Smooth muscle cell (in vitro differentiated cells): Measurements from ENCODE around the gene AUNIP. TPM values are rescaled to one million over a fixed set of nuclear protein-coding genes. Genes with fewer than 3 reads are reported as not detected.

ENCODE experiments used
- DNase-seq: peaks from one replicate; lab custom pipeline; 2025; ENCODE audit not compliant: unreplicated experiment; lab: John Stamatoyannopoulos, UW
- H2AFZ ChIP-seq: fragments of 200-600 bp; sonication (generic); 2 replicates; pipeline ENCODE4 v1.6.0; 2016; ENCODE audit warnings: antibody characterized with exemption, low read depth, mild to moderate bottlenecking
- H3F3A ChIP-seq: fragments of 200-600 bp; sonication (generic); 2 replicates; pipeline ENCODE4 v1.6.0; 2017; ENCODE audit warnings: antibody characterized with exemption, low read depth
- H3K27ac ChIP-seq: fragments of 200-600 bp; sonication (generic); 2 replicates; pipeline ENCODE4 v1.5.1; 2016; ENCODE audit warnings: low read depth, mild to moderate bottlenecking
- H3K27me3 ChIP-seq: fragments of 200-600 bp; sonication (generic); 2 replicates; pipeline ENCODE4 v1.6.1; 2016; ENCODE audit warnings: low read depth, mild to moderate bottlenecking
- H3K36me3 ChIP-seq: fragments of 200-600 bp; sonication (generic); 2 replicates; pipeline ENCODE4 v1.5.1; 2016; ENCODE audit warnings: low read depth
- H3K4me1 ChIP-seq: fragments of 200-600 bp; sonication (generic); 2 replicates; pipeline ENCODE4 v1.5.1; 2016; ENCODE audit warnings: low read depth
- H3K4me2 ChIP-seq: fragments of 200-600 bp; sonication (generic); 2 replicates; pipeline ENCODE4 v1.6.0; 2016; ENCODE audit warnings: mild to moderate bottlenecking
- H3K4me3 ChIP-seq: fragments of 200-600 bp; sonication (generic); 2 replicates; pipeline ENCODE4 v1.5.1; 2016; ENCODE audit warnings: mild to moderate bottlenecking
- H3K79me2 ChIP-seq: fragments of 200-600 bp; sonication (generic); 2 replicates; pipeline ENCODE4 v1.6.0; 2016; ENCODE audit warnings: low read depth, mild to moderate bottlenecking
- H3K9ac ChIP-seq: fragments of 200-600 bp; sonication (generic); 2 replicates; pipeline ENCODE4 v1.6.0; 2016; ENCODE audit warnings: low read depth
- H3K9me3 ChIP-seq: fragments of 200-600 bp; sonication (generic); replicated peaks from 2 replicates; pipeline ENCODE4 v1.5.1; 2016; ENCODE audit warnings: low read depth
- H4K20me1 ChIP-seq: fragments of 200-600 bp; sonication (generic); 2 replicates; pipeline ENCODE4 v1.6.0; 2016; ENCODE audit warnings: low read depth
- CTCF ChIP-seq: fragments of 200-600 bp; sonication (generic); IDR thresholded peaks from 2 replicates; pipeline ENCODE4 v1.5.1; 2017; ENCODE audit warnings: borderline replicate concordance, mild to moderate bottlenecking, antibody characterized with exemption; ENCODE audit not compliant: insufficient read depth, poor library complexity, severe bottlenecking
- WGBS: methylation state at CpG from one replicate; pipeline ENCODE4 v1.1.7; 2016; ENCODE audit warnings: low lambda C conversion rate; 5-methylcytosine and 5-hydroxymethylcytosine counted together
- polyA plus RNA-seq: library from polyadenylated mRNA; unstranded; fragments of >200 nt; fragmentation: Nextera tagmentation; extraction: Ambion mirVana; gene quantifications from 2 replicates; pipeline ENCODE4 v1.2.1, GENCODE V29; 2016
- total RNA-seq: library from RNA; depleted of rRNA; stranded (reverse); fragments of >200 nt; gene quantifications from 2 replicates; pipeline ENCODE4 v1.2.3, GENCODE V29; 2014

The AUNIP gene
- total and polyA plus RNA-seq, 2 experiments from 2014 or later: 0.18 to 1.3 TPM

- Histone ChIP-seq H3K4me2 (no peak overlapping the region), H3K4me1 (no peaks in the 10 kb centered on the region), H3K9ac (no peak overlapping the region), H2AFZ (no peak overlapping the region), H4K20me1 (peaks cover 7% of the 10 kb centered on the region), H3K36me3 (no peaks in the 10 kb centered on the region), H3F3A (peaks cover 9% of the 10 kb centered on the region), H3K27me3 (no peaks in the 10 kb centered on the region), H3K9me3 (no peaks in the 10 kb centered on the region), H3K4me3 (no peak overlapping the region), H3K27ac (no peak overlapping the region), H3K79me2 (no peaks in the 10 kb centered on the region)
- WGBS: 90% methylated on average over 11 of the region's 11 CpGs
- no peak for DNase-seq
- no peak for TF ChIP-seq CTCF
Measured at GRCh38 chr1:25813071-25813733, 46.1 kb downstream of the AUNIP start.

GRCh38 chr1:25811384-25812082, 47.7 kb downstream of the AUNIP start:
- H3K4me2 ChIP-seq: no peak overlapping the region
- H3K27me3 ChIP-seq: no peaks in the 10 kb centered on the region
- H2AFZ ChIP-seq: no peak overlapping the region
- H4K20me1 ChIP-seq: peaks cover 7% of the 10 kb centered on the region
- no peak overlapping the region for H3K9ac ChIP-seq
- no peaks in the 10 kb centered on the region for H3K4me1 ChIP-seq
- no peak overlapping the region for H3K4me3 ChIP-seq
- no peak for TF ChIP-seq CTCF
- DNase-seq: no peak
- no peaks in the 10 kb centered on the region for H3K79me2 ChIP-seq
- H3F3A ChIP-seq: no peaks in the 10 kb centered on the region
- no peaks in the 10 kb centered on the region for H3K9me3 ChIP-seq
- WGBS: 97% methylated on average over 13 of the region's 13 CpGs
- no peaks in the 10 kb centered on the region for H3K36me3 ChIP-seq
- H3K27ac ChIP-seq: no peak overlapping the region

GRCh38 chr1:25810341-25811299, 48.6 kb downstream of the AUNIP start:
- WGBS: 42% methylated on average over 20 of the region's 21 CpGs
- H3K36me3 ChIP-seq: no peaks in the 10 kb centered on the region

More at GRCh38 chr1:25810341-25811299, 48.6 kb downstream of the AUNIP start:
- TF ChIP-seq CTCF: peak; percentile 91
- Histone ChIP-seq H3K9me3 (no peaks in the 10 kb centered on the region), H4K20me1 (peaks cover 7% of the 10 kb centered on the region), H3F3A (no peaks in the 10 kb centered on the region), H3K4me2 (no peak overlapping the region), H2AFZ (no peak overlapping the region), H3K79me2 (no peaks in the 10 kb centered on the region), H3K27me3 (no peaks in the 10 kb centered on the region), H3K4me1 (no peaks in the 10 kb centered on the region), H3K27ac (no peak overlapping the region), H3K9ac (no peak overlapping the region), H3K4me3 (no peak overlapping the region)
- peak; percentile 25 for DNase-seq
